GM12878 (cell line): Measurements from ENCODE around the gene VWA8. TPM values are rescaled to one million over a fixed set of nuclear protein-coding genes. Genes with fewer than 3 reads are reported as not detected.

Source experiments
- ATAC-seq: fragments of 200-7000 bp; cut with Tn5 transposase; 3 replicates; pipeline ENCODE4 v1.9.1; 2020; ENCODE audit warnings: mild to moderate bottlenecking, moderate library complexity
- BruUV-seq: library from RNA; stranded (reverse); fragments of 400-500 nt; replicated peaks from 2 replicates; lab custom pipeline; 2021; lab: Mats Ljungman, UMichigan
- CTCF ChIA-PET: fragments of 300-600 bp; sonication (Branson Sonifier 250); formaldehyde crosslinking; extraction: SDS; loops from one replicate; lab custom pipeline; 2021; ENCODE audit warnings: inconsistent platforms; lab: Yijun Ruan, JAX
- POLR2A ChIA-PET: fragments of 350-600 bp; formaldehyde crosslinking; extraction: SDS; loops from one replicate; lab custom pipeline; 2021; ENCODE audit warnings: inconsistent platforms; lab: Charles Lee
- RAD21 ChIA-PET: fragments of 300-600 bp; sonication (Branson Sonifier 250); formaldehyde crosslinking; loops from one replicate; lab custom pipeline; 2023; ENCODE audit warnings: antibody characterized with exemption; ENCODE audit not compliant: unreplicated experiment; lab: Charles Lee
- SMC1A ChIA-PET: fragments of 300-600 bp; sonication (Branson Sonifier 250); formaldehyde crosslinking; loops from one replicate; lab custom pipeline; 2023; ENCODE audit not compliant: unreplicated experiment, uncharacterized antibody; lab: Charles Lee
- DNase-seq: peaks from one replicate; pipeline ENCODE4 v3.0.0-alpha.2; 2011; ENCODE audit warnings: low read depth, low spot score
- FAIRE-seq: peaks from 3 replicates; lab custom pipeline; 2011; peaks lifted over from hg19 to GRCh38; lab: Jason Lieb, UNC
- H2AFZ ChIP-seq: 2 replicates; pipeline ENCODE4 v1.6.0; 2011; ENCODE audit warnings: low read depth, low read length, control low read depth; ENCODE audit not compliant: control insufficient read depth
- H3K27ac ChIP-seq: 2 replicates; pipeline ENCODE4 v1.5.1; 2011; ENCODE audit warnings: control low read depth; ENCODE audit not compliant: control insufficient read depth, insufficient read depth
- H3K27me3 ChIP-seq, 2 experiments: replicated peaks in 1 of 2; 2 replicates each; pipeline versions ENCODE4 v1.6.0 to v1.6.1; 2011; ENCODE audit warnings: low read length in 1 of 2; ENCODE audit not compliant: control insufficient read depth in 2 of 2, insufficient read depth in 2 of 2
- H3K36me3 ChIP-seq, 2 experiments: 2 replicates each; pipeline ENCODE4 v1.5.1; 2011; ENCODE audit warnings: low read length in 1 of 2; ENCODE audit not compliant: control insufficient read depth in 2 of 2, insufficient read depth in 2 of 2
- H3K4me1 ChIP-seq: 2 replicates; pipeline ENCODE4 v1.6.1; 2011; ENCODE audit warnings: mild to moderate bottlenecking, low read length, moderate library complexity, mixed read lengths; ENCODE audit not compliant: control insufficient read depth, insufficient read depth
- H3K4me2 ChIP-seq: 2 replicates; pipeline ENCODE4 v1.6.0; 2011; ENCODE audit warnings: control low read depth; ENCODE audit not compliant: control insufficient read depth, insufficient read depth
- H3K4me3 ChIP-seq: fragments of 200-600 bp; sonication (generic); 2 replicates; pipeline ENCODE4 v1.5.1; 2016
- H3K79me2 ChIP-seq: 2 replicates; pipeline ENCODE4 v1.6.0; 2011; ENCODE audit warnings: low read length; ENCODE audit not compliant: control insufficient read depth, insufficient read depth
- H3K9ac ChIP-seq: 2 replicates; pipeline ENCODE4 v1.8.0; 2011; ENCODE audit warnings: low read length, control low read depth, mixed read lengths; ENCODE audit not compliant: control insufficient read depth, insufficient read depth
- H3K9me3 ChIP-seq: replicated peaks from 3 replicates; pipeline ENCODE4 v1.5.1; 2011; ENCODE audit warnings: mild to moderate bottlenecking, low read length; ENCODE audit not compliant: control insufficient read depth, insufficient read depth
- H4K20me1 ChIP-seq: 2 replicates; pipeline ENCODE4 v1.6.0; 2011; ENCODE audit not compliant: control insufficient read depth, insufficient read depth
- BRCA1 ChIP-seq: IDR thresholded peaks from 2 replicates; pipeline ENCODE4 v1.6.1; 2011; ENCODE audit warnings: low read depth, low read length, improper control_type of control experiment
- GABPA ChIP-seq: IDR thresholded peaks from 2 replicates; pipeline ENCODE4 v1.6.1; 2014; ENCODE audit warnings: antibody characterized with exemption, low read depth, mild to moderate bottlenecking, inconsistent platforms
- MEF2A ChIP-seq: IDR thresholded peaks from 2 replicates; pipeline ENCODE4 v1.6.1; 2011; ENCODE audit warnings: low read depth, mild to moderate bottlenecking, low read length, moderate library complexity; ENCODE audit not compliant: insufficient read depth
- RUNX3 ChIP-seq: IDR thresholded peaks from 2 replicates; pipeline ENCODE4 v1.6.1; 2012; ENCODE audit warnings: low read length, inconsistent platforms
- TCF3 ChIP-seq: IDR thresholded peaks from 2 replicates; pipeline ENCODE4 v1.6.1; 2012; ENCODE audit warnings: low read depth, mild to moderate bottlenecking, low read length, borderline replicate concordance; ENCODE audit not compliant: insufficient read depth
- ZNF622 ChIP-seq: fragments of 450-650 bp; IDR thresholded peaks from 2 replicates; pipeline ENCODE4 v1.6.1; 2017; ENCODE audit warnings: mild to moderate bottlenecking, inconsistent platforms
- ZZZ3 ChIP-seq: IDR thresholded peaks from 2 replicates; pipeline ENCODE4 v1.6.1; 2011; ENCODE audit warnings: low read depth; ENCODE audit not compliant: control insufficient read depth, insufficient read length
- in situ Hi-C: fragments of 300-500 bp; cut with MboI; formaldehyde crosslinking; loops from 9 replicates; pipeline ENCODE4 v1.14.3; 2018; ENCODE audit warnings: mixed read lengths
- intact Hi-C: fragments of 100-400 bp; cut with micrococcal nuclease; formaldehyde crosslinking; loops from one replicate; pipeline ENCODE4 v1.14.2; 2022; ENCODE audit not compliant: unreplicated experiment
- polyA plus RNA-seq, 11 experiments: library from polyadenylated mRNA; depleted of rRNA in 4 of 11; unstranded in 6 of 11; stranded (reverse) in 5 of 11; fragments of >200 nt; fragmentation: Nextera tagmentation in 4 of 11; fragmentation: Illumina TruSeq in 1 of 11; extraction: Ambion mirVana in 4 of 11; extraction: Trizol in 1 of 11; gene quantifications; 1 replicate in 1 of 11; 2 replicates in 10 of 11; pipeline versions ENCODE4 v1.2.1 to v1.2.3, GENCODE V29; 2011 to 2016; ENCODE audit warnings: inconsistent platforms in 2 of 11, missing spikeins in 2 of 11, low read depth in 1 of 11
- total RNA-seq, 4 experiments: library from RNA; depleted of rRNA in 3 of 4; stranded (reverse); fragments of >200 nt in 3 of 4; fragmentation: Illumina TruSeq in 1 of 4; extraction: Trizol in 1 of 4; gene quantifications; 2 replicates each; pipeline versions ENCODE4 v1.2.1 to v1.2.3, GENCODE V29; 2013 to 2021

VWA8 gene
- total and polyA plus RNA-seq, 10 of the 15 experiments (the other 5 are each of a cell fraction or from before 2014, with no cell fraction given) = 3.0 to 21.8 (median 13.5) TPM

DNA sequence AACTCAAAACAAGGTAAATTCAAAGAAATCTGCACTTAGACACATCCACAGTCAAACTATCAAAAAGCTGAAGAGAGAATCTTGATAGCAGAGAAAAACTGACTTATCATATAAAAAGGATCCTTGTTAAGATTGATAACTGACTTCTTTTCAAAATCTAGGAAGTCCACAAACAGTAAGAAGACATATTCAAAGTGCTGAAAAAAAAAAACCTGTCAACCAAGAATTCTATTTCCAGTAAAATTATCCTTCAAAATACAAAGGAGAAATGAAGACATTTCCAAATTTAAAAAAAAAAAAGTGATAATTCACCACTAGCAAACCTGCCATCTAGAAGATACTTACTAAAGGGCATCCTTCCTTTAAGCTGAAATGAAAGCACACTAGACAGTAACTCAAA lies 15.0 kb downstream of the VWA8 start:
- Histone ChIP-seq H3K27ac (no peak overlapping the region), H3K36me3 (peaks cover 0 to 9% of the 10 kb centered on the region in 2 experiments; a peak in 3 of 4 replicates), H3K4me3 (no peak overlapping the region), H3K4me2 (no peak overlapping the region), H4K20me1 (no peaks in the 10 kb centered on the region), H3K9me3 (peaks cover 2% of the 10 kb centered on the region; the same call in 2 of the 3 replicates), H2AFZ (no peak overlapping the region), H3K27me3 (no peaks in the 10 kb centered on the region), H3K9ac (no peak overlapping the region), H3K79me2 (peaks cover 9% of the 10 kb centered on the region), H3K4me1 (no peaks in the 10 kb centered on the region)
- TF ChIP-seq BRCA1 = no peak
- TF ChIP-seq ZNF622 = no peak
- no peak for TF ChIP-seq ZZZ3
- no peak for TF ChIP-seq GABPA
- TF ChIP-seq MEF2A = no peak
- no peak for TF ChIP-seq TCF3
- no peak for TF ChIP-seq RUNX3
- CTCF ChIA-PET = interaction anchor here (1.2 to 1.6 kb wide), 2 partner anchors 10 to 29 kb away, joined by 4 read pairs; no protein-coding TSS in a partner anchor
- ATAC-seq = no peak
- FAIRE-seq = no peak
- POLR2A ChIA-PET = interaction anchor here (0.7 to 1.3 kb wide), 2 partner anchors 17 to 330 kb away, joined by 3 read pairs; no protein-coding TSS in a partner anchor
- BruUV-seq = no TSS peak
- SMC1A ChIA-PET = interaction anchor here (1.0 to 3.2 kb wide), 5 partner anchors 9 to 29 kb away, joined by 3 to 12 read pairs (median 4); no protein-coding TSS in a partner anchor
- DNase-seq = no peak
- in situ Hi-C loops = no loop called here
- intact Hi-C loops = no loop called here
- RAD21 ChIA-PET = interaction anchor here (1.4 kb wide), 2 partner anchors 10 to 278 kb away, joined by 3 to 4 read pairs; no protein-coding TSS in a partner anchor
